Measurements from ENCODE around the gene CDT1.

The CDT1 gene

GRCh38 chr16:88798772-88799455, 4.7 kb upstream of the CDT1 start:
- H3K27ac ChIP-seq (ENCODE audit: poor library complexity, severe bottlenecking) = no peak overlapping the region
- H3K36me3 ChIP-seq (ENCODE audit: low read depth) = no peaks in the 10 kb centered on the region
- H3K27me3 ChIP-seq (ENCODE audit: insufficient read depth, poor library complexity, severe bottlenecking) = no peaks in the 10 kb centered on the region
- ATAC-seq (ENCODE audit: low read depth) (0 out of 3 replicates have a peak, but pooled peaks have one; percentile 18), DNase-seq (ENCODE audit: low spot score) (no peak)
- TF ChIP-seq, protein P1, sequence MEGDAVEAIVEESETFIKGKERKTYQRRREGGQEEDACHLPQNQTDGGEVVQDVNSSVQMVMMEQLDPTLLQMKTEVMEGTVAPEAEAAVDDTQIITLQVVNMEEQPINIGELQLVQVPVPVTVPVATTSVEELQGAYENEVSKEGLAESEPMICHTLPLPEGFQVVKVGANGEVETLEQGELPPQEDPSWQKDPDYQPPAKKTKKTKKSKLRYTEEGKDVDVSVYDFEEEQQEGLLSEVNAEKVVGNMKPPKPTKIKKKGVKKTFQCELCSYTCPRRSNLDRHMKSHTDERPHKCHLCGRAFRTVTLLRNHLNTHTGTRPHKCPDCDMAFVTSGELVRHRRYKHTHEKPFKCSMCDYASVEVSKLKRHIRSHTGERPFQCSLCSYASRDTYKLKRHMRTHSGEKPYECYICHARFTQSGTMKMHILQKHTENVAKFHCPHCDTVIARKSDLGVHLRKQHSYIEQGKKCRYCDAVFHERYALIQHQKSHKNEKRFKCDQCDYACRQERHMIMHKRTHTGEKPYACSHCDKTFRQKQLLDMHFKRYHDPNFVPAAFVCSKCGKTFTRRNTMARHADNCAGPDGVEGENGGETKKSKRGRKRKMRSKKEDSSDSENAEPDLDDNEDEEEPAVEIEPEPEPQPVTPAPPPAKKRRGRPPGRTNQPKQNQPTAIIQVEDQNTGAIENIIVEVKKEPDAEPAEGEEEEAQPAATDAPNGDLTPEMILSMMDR (IDR thresholded peaks at IDR 0.05; ENCODE audit: poor library complexity, severe bottlenecking) = no peak
- no peak overlapping the region for H3K4me3 ChIP-seq (ENCODE audit: severe bottlenecking)
- no peaks in the 10 kb centered on the region for H3K9me3 ChIP-seq (ENCODE audit: severe bottlenecking)
- no peaks in the 10 kb centered on the region for H3K4me1 ChIP-seq (ENCODE audit: insufficient read depth, poor library complexity, severe bottlenecking)

- Histone ChIP-seq H3K9me3 (ENCODE audit: severe bottlenecking) (no peaks in the 10 kb centered on the region), H3K4me1 (ENCODE audit: insufficient read depth, poor library complexity, severe bottlenecking) (no peaks in the 10 kb centered on the region), H3K27me3 (ENCODE audit: insufficient read depth, poor library complexity, severe bottlenecking) (no peaks in the 10 kb centered on the region), H3K36me3 (ENCODE audit: low read depth) (peaks cover 5% of the 10 kb centered on the region), H3K4me3 (ENCODE audit: severe bottlenecking) (no peak overlapping the region), H3K27ac (ENCODE audit: poor library complexity, severe bottlenecking) (no peak overlapping the region)
- ATAC-seq (ENCODE audit: low read depth) (no peak), DNase-seq (ENCODE audit: low spot score) (peak; percentile 68)
- TF ChIP-seq, protein P1 (IDR thresholded peaks at IDR 0.05; ENCODE audit: poor library complexity, severe bottlenecking) = no peak
Measured at GRCh38 chr16:88799569-88800276, 3.9 kb upstream of the CDT1 start.

DNA sequence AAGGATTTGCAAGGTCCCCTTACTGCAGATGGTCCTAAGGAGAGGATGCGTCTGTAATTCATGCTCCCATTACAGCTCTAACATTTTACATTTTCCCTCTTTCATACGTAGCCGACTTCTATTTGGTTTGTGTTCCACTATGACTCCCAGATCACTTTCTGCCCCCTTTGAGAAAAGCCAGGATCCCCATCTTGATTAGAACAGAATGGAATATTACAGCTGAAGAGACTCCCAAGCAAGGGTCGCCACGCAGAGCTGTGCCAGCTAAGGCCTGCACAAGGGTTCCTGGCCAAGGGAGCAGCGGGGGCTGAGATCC, 3.4 kb upstream of the CDT1 start:
- no peak for DNase-seq (ENCODE audit: low spot score)
- H3K4me3 ChIP-seq (ENCODE audit: severe bottlenecking) = no peak overlapping the region

DNA sequence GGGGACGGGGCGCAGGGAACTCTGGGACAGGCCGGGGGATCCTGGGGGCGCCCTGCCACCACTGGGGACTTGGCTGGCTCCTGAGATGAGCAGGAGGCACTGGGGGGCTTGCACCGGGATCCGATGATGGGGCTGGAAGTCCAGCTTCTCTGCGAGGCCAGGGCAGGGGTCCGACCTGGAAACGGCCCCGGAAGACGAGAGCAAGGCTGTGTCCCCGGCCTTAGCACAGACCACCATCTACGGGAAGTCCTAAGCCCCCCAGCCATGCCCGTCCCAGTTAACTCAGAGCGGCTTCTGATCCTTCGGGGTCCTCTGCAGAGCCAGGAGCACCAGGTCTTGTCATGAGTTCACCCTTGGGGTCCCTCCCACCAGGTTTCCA, 573 bp downstream of the CDT1 start:
- H3K27ac ChIP-seq (ENCODE audit: poor library complexity, severe bottlenecking) = peak overlapping the region; percentile 84
- no peaks in the 10 kb centered on the region for H3K4me1 ChIP-seq (ENCODE audit: insufficient read depth, poor library complexity, severe bottlenecking)
- ATAC-seq (ENCODE audit: low read depth) = no peak; the same call in 2 of the 3 replicates
- H3K4me3 ChIP-seq (ENCODE audit: severe bottlenecking) = peak overlapping the region; percentile 69
- no peaks in the 10 kb centered on the region for H3K9me3 ChIP-seq (ENCODE audit: severe bottlenecking)
- H3K36me3 ChIP-seq (ENCODE audit: low read depth) = peaks cover 48% of the 10 kb centered on the region
- H3K27me3 ChIP-seq (ENCODE audit: insufficient read depth, poor library complexity, severe bottlenecking) = no peaks in the 10 kb centered on the region
- no peak for DNase-seq (ENCODE audit: low spot score)
- TF ChIP-seq, protein P1 (IDR thresholded peaks at IDR 0.05; ENCODE audit: poor library complexity, severe bottlenecking) = no peak

More for the DNA sequence above, 3.4 kb upstream of the CDT1 start:
- Histone ChIP-seq H3K36me3 (ENCODE audit: low read depth) (peaks cover 10% of the 10 kb centered on the region), H3K27me3 (ENCODE audit: insufficient read depth, poor library complexity, severe bottlenecking) (no peaks in the 10 kb centered on the region), H3K27ac (ENCODE audit: poor library complexity, severe bottlenecking) (no peak overlapping the region), H3K9me3 (ENCODE audit: severe bottlenecking) (no peaks in the 10 kb centered on the region), H3K4me1 (ENCODE audit: insufficient read depth, poor library complexity, severe bottlenecking) (no peaks in the 10 kb centered on the region)
- no peak for ATAC-seq (ENCODE audit: low read depth)
- TF ChIP-seq, protein P1 (IDR thresholded peaks at IDR 0.05; ENCODE audit: poor library complexity, severe bottlenecking) = no peak

Data from RWPE2 (cell line).